Muscle layer of colon (tissue), 2 donors: Measurements from ENCODE around the gene MYADM.

Experiments used
- H3K27ac ChIP-seq: one replicate; pipeline ENCODE4 v1.7.0; 2013; ENCODE audit warnings: low read depth, mild to moderate bottlenecking, low read length, moderate library complexity
- H3K27me3 ChIP-seq, 2 donors: one replicate each; pipeline ENCODE4 v1.7.0; 2013; ENCODE audit warnings: low read length in 2 of 2, mild to moderate bottlenecking in 2 of 2; ENCODE audit not compliant: insufficient read depth in 2 of 2, control insufficient read depth in 1 of 2
- H3K36me3 ChIP-seq: one replicate; pipeline ENCODE4 v1.7.0; 2013; ENCODE audit warnings: mild to moderate bottlenecking, low read length; ENCODE audit not compliant: insufficient read depth
- H3K4me1 ChIP-seq: one replicate; pipeline ENCODE4 v1.7.0; 2013; ENCODE audit warnings: mild to moderate bottlenecking, low read length; ENCODE audit not compliant: insufficient read depth
- H3K4me3 ChIP-seq, 2 donors: one replicate each; pipeline ENCODE4 v1.7.0; 2013; ENCODE audit warnings: low read length in 2 of 2, low read depth in 1 of 2, mild to moderate bottlenecking in 1 of 2, moderate library complexity in 1 of 2
- H3K9ac ChIP-seq: one replicate; pipeline ENCODE4 v1.7.0; 2013; ENCODE audit warnings: low read length
- H3K9me3 ChIP-seq: one replicate; pipeline ENCODE4 v1.7.0; 2013; ENCODE audit warnings: mild to moderate bottlenecking, low read length
- donor health status: abdominal sarcoma.
- donor health status: Adenocarcinoma of cecum.

Gene MYADM

DNA sequence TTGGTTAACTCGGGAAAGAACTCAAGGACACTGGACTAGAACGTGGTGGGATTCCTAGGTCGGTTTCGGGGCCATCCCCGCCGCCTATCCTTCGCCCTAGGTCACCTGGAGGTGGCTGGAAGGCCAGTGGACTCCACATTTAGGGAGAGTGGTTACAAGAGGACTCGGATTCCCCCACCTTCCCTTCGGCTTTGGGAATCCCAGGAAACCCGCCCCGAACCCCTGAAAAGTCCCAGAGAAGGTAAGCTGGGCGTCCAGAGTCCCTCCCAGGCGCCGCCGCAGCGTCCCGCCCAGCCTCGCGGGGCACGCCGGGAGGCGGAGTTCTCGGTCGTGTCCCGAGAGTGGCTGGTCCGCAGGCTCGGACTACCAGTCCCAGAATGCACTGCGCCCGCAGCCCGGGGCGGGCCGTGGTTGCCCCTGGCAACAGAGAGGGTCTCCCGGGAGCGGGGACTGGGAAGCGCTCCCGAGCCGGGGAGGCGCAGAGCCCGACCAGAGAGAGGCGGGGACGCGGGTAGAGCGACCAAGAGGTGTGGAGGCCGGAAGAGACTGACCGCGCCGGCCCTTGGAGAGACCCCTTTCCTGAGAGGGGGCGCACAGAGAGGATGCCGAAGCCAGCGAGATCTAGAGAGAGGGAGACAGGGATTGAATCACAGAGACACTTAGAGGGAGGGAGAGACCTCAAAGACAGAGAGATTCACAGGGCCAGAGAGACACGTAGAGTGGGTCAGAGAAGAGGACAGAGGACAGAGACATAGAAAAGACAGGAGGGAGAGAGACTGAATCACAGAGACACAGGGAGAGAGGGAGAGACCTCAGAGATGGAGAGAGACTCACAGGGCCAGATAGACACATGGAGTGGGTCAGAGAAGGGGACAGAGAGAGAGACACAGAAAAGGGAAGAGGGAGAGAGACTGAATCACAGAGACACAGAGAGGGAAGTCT is 11.7 kb downstream of the MYADM start:
- H3K4me1 ChIP-seq = peaks cover 44% of the 10 kb centered on the region
- H3K27ac ChIP-seq = no peak overlapping the region
- peaks cover 14% of the 10 kb centered on the region for H3K36me3 ChIP-seq
- peak overlapping the region; percentile 11 to 56 for H3K4me3 ChIP-seq
- no peak overlapping the region for H3K9ac ChIP-seq
- peaks cover 44 to 53% of the 10 kb centered on the region in 2 donors for H3K27me3 ChIP-seq
- no peaks in the 10 kb centered on the region for H3K9me3 ChIP-seq

DNA sequence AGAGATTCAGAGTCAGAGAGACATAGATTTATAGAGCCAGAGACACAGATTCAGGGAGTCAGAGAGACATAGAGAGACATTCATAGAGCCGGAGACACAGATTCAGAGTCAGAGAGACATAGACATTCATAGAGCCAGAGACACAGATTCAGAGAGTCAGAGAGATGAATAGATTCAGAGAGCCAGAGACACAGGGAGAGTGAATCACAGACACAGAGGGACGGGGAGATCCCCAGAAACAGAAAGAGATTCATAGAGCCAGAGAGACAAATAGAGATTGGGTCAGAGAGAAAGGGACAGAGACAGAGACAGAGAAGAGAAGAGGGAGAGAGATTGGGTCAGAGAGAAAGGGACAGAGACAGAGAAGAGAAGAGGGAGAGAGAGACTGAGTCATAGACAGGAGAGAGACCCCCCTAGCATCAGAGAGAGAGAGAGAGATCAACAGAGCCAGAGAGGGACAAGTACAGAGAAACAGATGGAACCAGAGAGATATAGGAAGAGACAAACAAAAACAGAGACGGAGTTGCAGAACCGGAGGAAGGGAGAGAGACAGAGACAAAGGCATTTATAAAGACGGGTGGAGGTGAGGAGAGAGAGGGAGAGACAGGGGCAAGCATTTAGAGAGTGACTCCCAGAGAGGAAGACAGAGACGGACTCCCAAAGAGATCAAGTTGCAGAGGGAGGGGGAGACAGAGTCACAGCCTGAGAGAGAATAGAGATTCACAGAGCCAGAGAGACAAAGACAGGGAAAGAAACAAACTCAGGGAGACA is 13.2 kb downstream of the MYADM start:
- Histone ChIP-seq H3K9me3 (no peaks in the 10 kb centered on the region), H3K27ac (no peak overlapping the region), H3K27me3 (peaks cover 49 to 54% of the 10 kb centered on the region in 2 donors), H3K4me3 (no peak overlapping the region), H3K4me1 (peaks cover 32% of the 10 kb centered on the region), H3K36me3 (peaks cover 8% of the 10 kb centered on the region), H3K9ac (no peak overlapping the region)

DNA sequence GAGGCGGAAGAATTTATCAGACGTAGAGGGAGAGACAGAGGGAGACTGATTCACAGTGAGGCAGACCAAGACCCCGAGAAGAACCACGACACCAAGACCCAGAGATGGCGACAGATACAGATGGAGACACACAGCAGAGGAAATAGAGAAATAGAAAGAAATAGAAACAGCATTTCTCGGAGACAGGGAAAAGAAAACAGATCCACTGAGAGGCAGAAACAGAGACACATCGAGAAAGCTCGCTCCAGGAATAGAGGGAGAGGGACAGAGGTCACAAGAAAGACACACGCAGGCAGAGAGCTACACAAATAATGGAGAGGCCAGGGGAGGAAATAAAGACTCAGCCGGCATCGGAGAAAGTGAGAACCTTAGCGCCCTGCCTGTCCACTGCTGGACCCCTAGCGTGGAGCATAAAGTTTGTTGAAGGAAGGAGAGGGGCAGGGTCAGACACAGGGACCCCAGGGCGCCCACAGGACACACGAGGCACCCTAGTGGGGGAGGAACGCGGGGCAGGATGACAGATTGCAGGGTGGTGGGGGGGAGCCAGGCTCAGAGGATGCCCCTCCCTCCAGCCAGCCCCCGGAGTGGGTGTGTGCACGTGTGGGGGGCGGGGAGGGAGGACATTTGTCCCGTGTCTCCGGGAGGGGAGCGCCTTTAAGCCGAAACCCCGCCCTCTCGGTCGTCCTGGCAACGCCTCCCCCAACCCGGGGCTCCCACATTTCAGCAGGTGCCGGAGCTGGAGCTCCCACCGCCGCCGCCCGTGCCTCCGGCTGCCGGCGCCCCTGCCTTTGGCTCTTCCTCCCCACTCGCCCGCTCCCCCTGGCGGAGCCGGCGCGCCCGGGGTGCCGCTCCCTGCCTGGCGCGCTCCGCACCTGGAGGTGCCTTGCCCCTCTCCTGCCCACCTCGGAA is 14.1 kb downstream of the MYADM start, which contains the start of gene PRKCG:
Gene PRKCG (plus strand): TSS at position 716 of the 909 bp plus-strand sequence. CDS start 298 bp downstream, outside the sequence.
- H3K9ac ChIP-seq = no peak within 1 kb of the TSS
- no peak within 1 kb of the TSS for H3K27ac ChIP-seq
- peaks cover 3% of the 10 kb centered on the region for H3K36me3 ChIP-seq
- peaks cover 49 to 54% of the 10 kb centered on the region in 2 donors for H3K27me3 ChIP-seq
- H3K4me1 ChIP-seq = peaks cover 29% of the 10 kb centered on the region
- peak within 1 kb of the TSS; percentile 0 to 1 for H3K4me3 ChIP-seq
- no peaks in the 10 kb centered on the region for H3K9me3 ChIP-seq

DNA sequence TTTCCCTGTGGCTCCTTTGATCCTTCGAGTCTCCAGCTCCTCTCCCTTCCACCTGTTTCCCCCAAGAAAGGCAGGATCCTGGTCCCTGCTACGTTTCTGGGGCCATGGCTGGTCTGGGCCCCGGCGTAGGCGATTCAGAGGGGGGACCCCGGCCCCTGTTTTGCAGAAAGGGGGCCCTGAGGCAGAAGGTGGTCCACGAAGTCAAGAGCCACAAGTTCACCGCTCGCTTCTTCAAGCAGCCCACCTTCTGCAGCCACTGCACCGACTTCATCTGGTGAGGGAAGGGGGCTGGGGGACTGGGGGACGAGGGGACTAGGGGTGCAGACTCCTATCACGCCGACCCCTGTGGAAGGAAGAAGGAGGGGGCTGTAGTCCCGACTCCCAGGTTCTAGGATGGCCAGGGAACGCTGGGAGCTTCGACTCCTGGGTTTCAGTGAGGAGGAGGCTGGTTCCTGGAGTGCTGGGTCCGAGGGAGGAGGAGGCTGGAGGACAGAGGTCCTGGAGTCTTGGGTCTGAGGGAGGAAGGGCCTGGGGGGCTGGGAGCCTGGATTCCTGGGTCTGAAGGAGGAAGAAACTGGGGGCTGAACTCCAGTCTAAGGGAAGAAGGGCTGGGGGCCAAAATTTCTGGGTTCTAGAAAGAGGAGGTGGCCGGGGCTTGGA is 14.8 kb downstream of the MYADM start:
- H3K9ac ChIP-seq = no peak overlapping the region
- no peak overlapping the region for H3K27ac ChIP-seq
- no peaks in the 10 kb centered on the region for H3K36me3 ChIP-seq
- H3K9me3 ChIP-seq = no peaks in the 10 kb centered on the region
- peaks cover 49 to 54% of the 10 kb centered on the region in 2 donors for H3K27me3 ChIP-seq
- H3K4me1 ChIP-seq = peaks cover 23% of the 10 kb centered on the region
- no peak overlapping the region for H3K4me3 ChIP-seq

DNA sequence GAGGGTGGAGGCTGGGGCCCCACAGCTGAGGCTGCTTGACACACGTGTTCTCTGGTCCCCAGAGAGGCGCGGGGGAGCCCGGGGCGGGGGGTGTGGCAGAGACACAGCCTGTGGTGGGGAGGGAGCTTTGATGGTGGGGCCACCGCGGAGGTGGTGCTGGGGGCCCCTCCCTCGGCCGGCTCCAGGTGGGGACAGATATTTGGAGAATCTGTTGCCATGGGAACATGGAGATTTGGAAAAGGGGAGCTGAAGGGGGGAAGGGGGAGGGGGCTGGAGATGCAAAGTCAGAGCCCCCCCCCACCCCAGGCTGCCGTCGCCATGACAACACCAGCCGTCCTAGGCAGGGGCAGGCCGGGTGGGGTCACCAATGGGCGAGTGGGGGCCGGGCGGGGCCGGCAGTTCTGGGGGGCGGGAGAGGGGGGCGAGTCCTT is 15.6 kb downstream of the MYADM start:
- H3K9me3 ChIP-seq = no peaks in the 10 kb centered on the region
- no peak overlapping the region for H3K27ac ChIP-seq
- H3K9ac ChIP-seq = no peak overlapping the region
- H3K4me3 ChIP-seq = no peak overlapping the region
- peaks cover 23% of the 10 kb centered on the region for H3K4me1 ChIP-seq
- peaks cover 49 to 54% of the 10 kb centered on the region in 2 donors for H3K27me3 ChIP-seq
- no peaks in the 10 kb centered on the region for H3K36me3 ChIP-seq

DNA sequence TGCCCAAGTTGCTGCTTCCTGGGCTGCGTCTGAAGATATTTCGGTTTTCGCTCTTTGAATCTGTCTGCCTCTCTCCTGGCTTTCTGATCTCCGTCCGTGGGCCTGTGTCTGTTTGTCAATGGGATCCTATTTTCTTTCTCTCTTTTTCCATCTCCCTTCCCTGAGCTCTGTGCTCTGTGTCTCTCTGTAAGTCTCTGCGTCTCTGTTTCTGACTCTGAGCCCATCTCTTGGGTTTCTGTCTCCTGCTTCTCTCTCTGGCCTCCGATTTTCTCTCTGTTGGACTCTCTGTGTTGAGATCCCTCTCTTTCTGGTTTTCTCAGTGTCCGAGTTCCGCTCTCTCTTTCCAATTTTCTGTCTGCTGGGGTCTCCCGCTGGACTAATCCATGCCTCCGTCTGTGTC is 16.1 kb downstream of the MYADM start:
- H3K27ac ChIP-seq = no peak overlapping the region
- no peaks in the 10 kb centered on the region for H3K36me3 ChIP-seq
- H3K4me1 ChIP-seq = peaks cover 22% of the 10 kb centered on the region
- H3K9me3 ChIP-seq = no peaks in the 10 kb centered on the region
- no peak overlapping the region for H3K9ac ChIP-seq
- no peak overlapping the region for H3K4me3 ChIP-seq
- peaks cover 49 to 54% of the 10 kb centered on the region in 2 donors for H3K27me3 ChIP-seq

DNA sequence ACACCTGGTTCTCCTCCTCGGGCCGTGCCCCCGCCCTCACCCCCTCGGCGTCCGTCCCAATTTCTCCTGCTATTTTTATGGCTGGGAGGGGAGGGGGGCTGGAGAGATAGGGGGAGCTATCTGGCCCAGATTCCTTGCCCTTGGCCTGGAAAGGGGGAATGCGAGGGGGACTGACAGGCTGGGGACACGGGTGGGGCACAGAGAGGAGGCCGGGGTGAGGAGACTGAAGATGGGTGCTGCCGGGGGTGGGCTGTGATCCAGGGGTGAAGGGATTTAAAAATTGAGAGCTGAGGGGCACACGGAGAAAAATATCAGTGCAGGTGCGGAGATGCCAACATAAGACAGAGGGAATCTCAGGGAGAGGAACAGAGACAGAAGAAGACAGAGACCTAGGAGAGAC is 16.6 kb downstream of the MYADM start:
- no peaks in the 10 kb centered on the region for H3K9me3 ChIP-seq
- peaks cover 49% of the 10 kb centered on the region in 2 donors for H3K27me3 ChIP-seq
- H3K4me1 ChIP-seq = peaks cover 17% of the 10 kb centered on the region
- no peaks in the 10 kb centered on the region for H3K36me3 ChIP-seq
- no peak overlapping the region for H3K4me3 ChIP-seq
- H3K27ac ChIP-seq = no peak overlapping the region
- no peak overlapping the region for H3K9ac ChIP-seq

DNA sequence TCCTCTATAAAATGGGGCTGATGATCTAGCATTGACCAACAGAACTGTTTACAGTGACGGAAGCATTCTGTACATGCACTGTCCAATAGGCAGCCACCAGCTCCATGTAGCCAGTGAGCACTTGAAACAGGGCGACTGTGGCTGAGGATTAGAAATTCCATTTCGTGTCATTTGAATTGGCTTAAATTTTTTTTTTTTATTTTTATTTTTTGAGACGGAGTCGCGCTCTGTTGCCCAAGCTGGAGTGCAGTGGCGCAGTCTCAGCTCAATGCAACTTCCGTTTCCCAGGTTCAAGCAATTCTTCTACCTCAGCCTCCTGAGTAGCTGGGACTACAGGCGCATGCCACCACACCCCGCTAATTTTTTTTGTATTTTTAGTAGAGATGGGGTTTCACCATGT is 17.4 kb downstream of the MYADM start:
- Histone ChIP-seq H3K9ac (no peak overlapping the region), H3K36me3 (no peaks in the 10 kb centered on the region), H3K4me1 (peaks cover 12% of the 10 kb centered on the region), H3K4me3 (no peak overlapping the region), H3K27ac (no peak overlapping the region), H3K27me3 (peaks cover 42 to 49% of the 10 kb centered on the region in 2 donors), H3K9me3 (no peaks in the 10 kb centered on the region)

DNA sequence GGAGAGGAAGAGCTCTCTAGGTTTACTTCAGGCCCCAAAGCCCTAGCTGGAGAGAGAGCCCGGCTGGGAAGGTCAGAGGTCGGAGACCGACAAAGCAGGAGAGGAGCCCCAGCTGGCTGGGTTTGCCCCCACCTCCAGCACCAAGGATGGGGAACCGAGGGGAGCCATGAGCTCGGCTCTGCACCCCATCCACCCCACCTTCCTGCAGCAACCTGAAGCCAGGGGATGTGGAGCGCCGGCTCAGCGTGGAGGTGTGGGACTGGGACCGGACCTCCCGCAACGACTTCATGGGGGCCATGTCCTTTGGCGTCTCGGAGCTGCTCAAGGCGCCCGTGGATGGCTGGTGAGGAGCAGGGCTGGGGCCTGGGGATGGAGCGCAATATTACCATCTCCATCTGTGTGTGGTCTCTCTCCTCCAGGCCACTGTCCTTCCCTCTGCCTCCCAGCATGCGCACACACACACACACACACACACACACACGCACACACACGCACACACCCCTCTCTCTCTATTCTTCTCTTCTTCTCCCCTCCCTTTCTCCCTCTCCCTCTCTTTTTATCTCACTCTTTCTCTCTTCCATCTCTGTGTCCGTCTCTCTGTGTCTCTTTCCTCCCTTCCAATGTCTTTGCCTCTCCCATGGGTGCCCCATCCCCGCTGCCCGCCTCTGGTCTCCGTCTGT is 24.8 kb downstream of the MYADM start:
- Histone ChIP-seq H3K27ac (no peak overlapping the region), H3K4me1 (no peaks in the 10 kb centered on the region), H3K4me3 (no peak overlapping the region), H3K9ac (no peak overlapping the region), H3K27me3 (peaks cover 9 to 28% of the 10 kb centered on the region in 2 donors), H3K36me3 (no peaks in the 10 kb centered on the region), H3K9me3 (no peaks in the 10 kb centered on the region)

DNA sequence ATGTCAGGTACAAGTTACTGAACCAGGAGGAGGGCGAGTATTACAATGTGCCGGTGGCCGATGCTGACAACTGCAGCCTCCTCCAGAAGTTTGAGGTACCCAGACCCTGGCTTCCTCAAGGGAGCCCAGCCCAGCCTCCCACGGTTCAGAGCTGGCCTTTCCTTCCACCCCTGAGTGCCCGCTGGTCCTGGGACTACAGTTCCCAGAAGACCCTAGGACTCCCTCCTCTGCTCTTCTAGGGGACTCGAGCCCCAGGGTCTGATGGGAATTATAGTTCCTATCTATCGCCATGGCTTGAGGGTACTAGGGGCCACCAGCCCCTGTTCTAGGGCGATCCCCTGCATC is 25.3 kb downstream of the MYADM start:
- H3K27ac ChIP-seq = no peak overlapping the region
- H3K9ac ChIP-seq = no peak overlapping the region
- H3K4me1 ChIP-seq = no peaks in the 10 kb centered on the region
- H3K9me3 ChIP-seq = no peaks in the 10 kb centered on the region
- no peaks in the 10 kb centered on the region for H3K36me3 ChIP-seq
- peaks cover 14 to 31% of the 10 kb centered on the region in 2 donors for H3K27me3 ChIP-seq
- H3K4me3 ChIP-seq = no peak overlapping the region
